Adipocyte (in vitro differentiated cells): Measurements from ENCODE around the gene RASSF5.

Experiments used
- DNase-seq: peaks from one replicate; pipeline ENCODE4 v3.0.0-alpha.2; 2015; ENCODE audit warnings: low read depth
- H3K27me3 ChIP-seq: replicated peaks from 2 replicates; pipeline ENCODE4 v1.7.0; 2013; ENCODE audit warnings: mild to moderate bottlenecking, low read length, moderate library complexity; ENCODE audit not compliant: control insufficient read depth, insufficient read depth
- H3K36me3 ChIP-seq: 2 replicates; pipeline ENCODE4 v1.7.0; 2013; ENCODE audit warnings: low read length, mild to moderate bottlenecking, moderate library complexity; ENCODE audit not compliant: control insufficient read depth, insufficient read depth, severe bottlenecking
- H3K4me1 ChIP-seq: 2 replicates; pipeline ENCODE4 v1.7.0; 2013; ENCODE audit warnings: mild to moderate bottlenecking, low read length, moderate library complexity; ENCODE audit not compliant: control insufficient read depth, insufficient read depth
- H3K4me3 ChIP-seq: 2 replicates; pipeline ENCODE4 v1.7.0; 2013; ENCODE audit warnings: mild to moderate bottlenecking, low read length, moderate library complexity
- H3K9ac ChIP-seq: 2 replicates; pipeline ENCODE4 v1.7.0; 2013; ENCODE audit warnings: mild to moderate bottlenecking, low read length, moderate library complexity
- H3K9me3 ChIP-seq: 2 replicates; pipeline ENCODE4 v1.7.0; 2013; ENCODE audit warnings: mild to moderate bottlenecking, low read length, moderate library complexity; ENCODE audit not compliant: control insufficient read depth

RASSF5 gene

DNA sequence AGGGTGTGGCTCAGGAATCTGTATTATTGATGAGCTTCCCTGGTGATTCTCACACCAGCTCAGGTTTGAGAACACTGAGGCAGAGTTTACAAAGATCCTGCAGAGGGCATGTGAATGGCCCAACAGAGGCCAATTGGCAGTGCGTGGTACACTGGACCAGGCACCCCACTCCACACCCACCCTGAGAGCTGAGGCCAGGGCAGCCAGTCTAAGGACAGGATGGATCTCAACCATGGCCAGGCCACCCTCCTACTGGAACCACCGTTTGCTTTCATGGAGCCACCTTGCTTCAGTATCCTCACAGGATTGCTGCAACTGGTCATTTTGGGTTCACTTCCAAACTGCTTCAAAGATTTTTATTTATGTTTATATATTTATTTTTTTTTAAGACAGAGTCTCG is 7.3 kb upstream of the RASSF5 start:
- Histone ChIP-seq H3K9ac (no peak overlapping the region), H3K36me3 (no peaks in the 10 kb centered on the region), H3K9me3 (no peaks in the 10 kb centered on the region), H3K4me3 (no peak overlapping the region), H3K4me1 (peaks cover 72% of the 10 kb centered on the region), H3K27me3 (no peaks in the 10 kb centered on the region)
- no peak for DNase-seq

- no peak for DNase-seq
- Histone ChIP-seq H3K9ac (peak overlapping the region; percentile 18), H3K4me1 (peaks cover 59% of the 10 kb centered on the region)
Measured at GRCh38 chr1:206501881-206502280, 5.5 kb upstream of the RASSF5 start.

DNA sequence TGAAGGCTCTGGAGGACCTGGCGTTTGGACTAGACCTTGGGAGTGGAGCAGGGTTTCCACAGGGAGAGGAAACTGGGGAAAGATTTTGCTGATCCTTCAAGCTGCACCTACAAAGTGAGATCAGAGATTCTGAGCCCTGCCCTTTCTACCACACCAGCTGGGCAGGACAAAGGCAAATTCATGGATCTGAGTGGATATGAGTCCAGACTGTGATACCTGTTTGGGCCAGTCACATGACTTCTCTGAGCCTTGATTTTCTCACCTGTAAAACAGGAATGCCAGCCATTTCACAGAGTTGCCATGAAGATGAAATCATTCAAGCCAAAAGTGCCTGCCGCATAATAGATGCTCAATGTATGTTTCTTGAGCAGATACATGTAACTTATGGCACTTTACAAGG is 4.9 kb upstream of the RASSF5 start:
- no peak for DNase-seq
- Histone ChIP-seq H3K4me1 (peaks cover 58% of the 10 kb centered on the region), H3K27me3 (no peaks in the 10 kb centered on the region), H3K9me3 (no peaks in the 10 kb centered on the region), H3K36me3 (no peaks in the 10 kb centered on the region), H3K9ac (no peak overlapping the region), H3K4me3 (no peak overlapping the region)

More at GRCh38 chr1:206501881-206502280, 5.5 kb upstream of the RASSF5 start:
- peak overlapping the region; percentile 24 for H3K4me3 ChIP-seq
- H3K9me3 ChIP-seq, result no peaks in the 10 kb centered on the region
- H3K36me3 ChIP-seq, result no peaks in the 10 kb centered on the region
- no peaks in the 10 kb centered on the region for H3K27me3 ChIP-seq

DNA sequence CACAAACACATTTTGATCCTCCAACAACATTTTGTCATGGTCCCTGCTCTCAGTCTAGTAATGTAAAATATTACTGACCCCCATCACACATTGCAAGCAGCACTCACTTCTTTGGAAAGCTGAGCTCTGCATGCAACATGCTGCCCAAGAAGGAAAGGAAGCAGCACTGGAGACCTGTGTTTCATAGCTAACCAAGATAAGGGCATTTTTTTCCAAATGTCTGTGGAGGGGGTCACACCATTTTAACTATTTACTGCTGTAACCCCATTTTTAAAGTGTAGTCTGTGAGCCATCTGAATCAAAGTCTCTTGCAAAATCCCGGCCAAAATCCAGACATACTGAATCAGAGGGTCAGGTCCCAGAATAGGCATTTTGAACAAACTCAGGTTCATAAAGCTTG is 4.5 kb upstream of the RASSF5 start:
- Histone ChIP-seq H3K4me1 (peaks cover 54% of the 10 kb centered on the region), H3K9ac (no peak overlapping the region), H3K36me3 (no peaks in the 10 kb centered on the region), H3K4me3 (no peak overlapping the region), H3K27me3 (no peaks in the 10 kb centered on the region), H3K9me3 (no peaks in the 10 kb centered on the region)
- DNase-seq, result peak; percentile 43

DNA sequence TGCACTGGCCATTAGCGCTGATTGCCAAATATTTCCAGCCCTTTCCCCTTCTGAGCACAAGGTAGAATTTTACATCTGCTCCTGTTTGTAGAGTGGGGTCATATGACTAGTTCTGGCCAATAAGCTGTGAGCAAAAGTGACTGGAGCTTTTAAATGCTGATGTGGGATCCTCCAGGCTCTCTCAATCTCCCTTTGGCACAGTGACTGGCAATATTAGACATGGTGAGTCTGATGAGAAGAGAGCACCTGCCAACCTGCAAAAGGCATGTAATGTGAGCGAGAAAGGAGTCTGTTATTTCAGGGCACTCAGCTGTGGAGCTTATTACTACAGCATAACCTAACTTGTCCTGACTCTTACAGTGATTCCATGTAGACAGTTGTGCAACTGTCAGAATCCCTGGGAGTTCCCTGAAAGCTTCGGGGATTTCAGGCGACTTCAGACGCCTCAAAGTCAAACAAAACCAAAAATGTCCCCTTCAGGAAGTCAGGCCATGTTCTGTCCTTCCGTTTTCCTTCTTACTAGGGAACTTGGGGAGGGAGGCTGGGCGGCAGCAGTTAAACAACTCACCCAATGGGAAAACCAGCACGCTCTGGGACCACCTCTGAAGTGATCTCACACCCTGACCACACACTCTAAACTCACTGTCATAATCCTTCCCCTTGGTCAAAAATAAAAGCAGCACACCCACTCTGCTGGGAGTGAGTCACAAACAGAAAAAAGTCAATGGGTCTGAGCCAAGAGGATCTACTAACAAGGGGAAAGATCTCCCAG is 3.6 kb upstream of the RASSF5 start:
- H3K4me3 ChIP-seq, result peak overlapping the region; percentile 24
- peak; percentile 82 for DNase-seq
- peak overlapping the region; percentile 25 for H3K9ac ChIP-seq
- H3K4me1 ChIP-seq, result peaks cover 54% of the 10 kb centered on the region
- no peaks in the 10 kb centered on the region for H3K27me3 ChIP-seq
- H3K9me3 ChIP-seq, result no peaks in the 10 kb centered on the region
- H3K36me3 ChIP-seq, result no peaks in the 10 kb centered on the region

DNA sequence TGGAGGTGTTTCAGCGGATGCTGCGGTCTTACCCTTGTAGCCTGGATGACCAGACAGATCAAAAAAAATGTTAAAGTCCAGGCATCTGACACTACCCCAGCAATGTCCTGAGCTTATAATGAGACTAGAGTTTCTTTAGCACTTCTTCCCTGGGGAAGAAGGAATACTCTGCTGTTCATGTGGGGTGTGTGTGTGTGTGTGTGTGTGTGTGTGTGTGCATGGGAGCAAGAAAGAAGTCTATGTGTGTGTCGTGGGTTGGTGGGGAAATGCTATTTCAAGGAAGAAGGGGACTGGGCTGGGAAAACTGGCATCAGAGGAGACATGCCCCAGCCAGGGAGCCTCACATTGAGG is 3.0 kb upstream of the RASSF5 start:
- no peaks in the 10 kb centered on the region for H3K9me3 ChIP-seq
- no peak overlapping the region for H3K9ac ChIP-seq
- no peaks in the 10 kb centered on the region for H3K27me3 ChIP-seq
- H3K4me3 ChIP-seq, result no peak overlapping the region
- no peaks in the 10 kb centered on the region for H3K36me3 ChIP-seq
- no peak for DNase-seq
- peaks cover 59% of the 10 kb centered on the region for H3K4me1 ChIP-seq

- peaks cover 59% of the 10 kb centered on the region for H3K4me1 ChIP-seq
- H3K4me3 ChIP-seq, result no peak overlapping the region
- no peak overlapping the region for H3K9ac ChIP-seq
- peak; percentile 54 for DNase-seq
- no peaks in the 10 kb centered on the region for H3K36me3 ChIP-seq
- no peaks in the 10 kb centered on the region for H3K27me3 ChIP-seq
- no peaks in the 10 kb centered on the region for H3K9me3 ChIP-seq
Measured at GRCh38 chr1:206505702-206506355, 1.5 kb upstream of the RASSF5 start.

- Histone ChIP-seq H3K36me3 (no peaks in the 10 kb centered on the region), H3K27me3 (no peaks in the 10 kb centered on the region), H3K9me3 (no peaks in the 10 kb centered on the region), H3K4me3 (peak overlapping the region; percentile 79), H3K9ac (peak overlapping the region; percentile 53), H3K4me1 (peaks cover 51% of the 10 kb centered on the region)
- no peak for DNase-seq
Measured at GRCh38 chr1:206506405-206507283, 687 bp upstream of the RASSF5 start.

DNA sequence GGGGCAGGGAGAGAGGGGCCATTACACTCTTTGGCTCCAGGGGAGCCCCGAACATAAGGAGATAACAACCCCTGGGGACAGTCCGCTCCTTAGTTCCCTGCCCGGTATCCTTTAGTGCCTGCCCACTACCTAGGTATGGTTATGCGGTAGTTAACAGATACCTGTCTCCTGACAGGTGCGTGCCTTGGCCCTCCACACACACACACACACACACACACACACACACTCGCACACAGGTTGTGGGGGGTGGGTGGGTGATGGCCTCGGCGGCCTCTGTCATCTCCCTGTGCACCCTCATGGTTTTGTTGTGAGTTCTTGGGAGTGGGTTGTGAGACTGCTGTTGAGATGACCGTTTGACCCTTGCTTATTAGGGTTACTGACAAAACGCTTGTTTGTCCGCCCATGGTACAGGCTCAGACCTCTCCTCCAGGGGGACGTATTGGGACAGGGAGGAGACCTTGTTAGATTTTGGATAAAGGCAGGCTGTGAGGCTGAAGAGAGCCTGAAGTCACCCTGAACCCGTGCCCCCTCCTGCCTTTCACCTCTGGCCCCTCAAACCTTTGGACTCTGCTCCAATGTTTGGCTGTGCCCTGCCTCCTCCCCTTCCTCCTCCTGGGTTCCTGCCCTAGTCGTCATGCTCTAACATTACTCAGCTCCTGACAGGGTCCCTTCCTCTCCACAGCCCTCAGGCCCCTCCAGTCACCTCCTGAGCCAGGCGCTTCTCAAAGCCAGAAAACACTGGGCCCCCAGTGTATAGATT is 979 bp downstream of the RASSF5 start:
- Histone ChIP-seq H3K4me3 (peak overlapping the region; percentile 79), H3K36me3 (no peaks in the 10 kb centered on the region), H3K9me3 (no peaks in the 10 kb centered on the region), H3K4me1 (peaks cover 48% of the 10 kb centered on the region), H3K9ac (peak overlapping the region; percentile 41), H3K27me3 (no peaks in the 10 kb centered on the region)
- DNase-seq, result no peak

GRCh38 chr1:206508956-206509355 is 1.6 kb downstream of the RASSF5 start:
- no peaks in the 10 kb centered on the region for H3K9me3 ChIP-seq
- peaks cover 48% of the 10 kb centered on the region for H3K4me1 ChIP-seq
- peak; percentile 83 for DNase-seq
- H3K4me3 ChIP-seq, result no peak overlapping the region
- no peaks in the 10 kb centered on the region for H3K27me3 ChIP-seq
- no peaks in the 10 kb centered on the region for H3K36me3 ChIP-seq
- no peak overlapping the region for H3K9ac ChIP-seq
